SW 1271 (cell line): Measurements from ENCODE around the gene TENM4.

Experiments used
- DNase-seq, 2 experiments: peaks; one replicate each; lab custom pipeline; 2025; lab: John Stamatoyannopoulos, UW

Gene TENM4

DNA sequence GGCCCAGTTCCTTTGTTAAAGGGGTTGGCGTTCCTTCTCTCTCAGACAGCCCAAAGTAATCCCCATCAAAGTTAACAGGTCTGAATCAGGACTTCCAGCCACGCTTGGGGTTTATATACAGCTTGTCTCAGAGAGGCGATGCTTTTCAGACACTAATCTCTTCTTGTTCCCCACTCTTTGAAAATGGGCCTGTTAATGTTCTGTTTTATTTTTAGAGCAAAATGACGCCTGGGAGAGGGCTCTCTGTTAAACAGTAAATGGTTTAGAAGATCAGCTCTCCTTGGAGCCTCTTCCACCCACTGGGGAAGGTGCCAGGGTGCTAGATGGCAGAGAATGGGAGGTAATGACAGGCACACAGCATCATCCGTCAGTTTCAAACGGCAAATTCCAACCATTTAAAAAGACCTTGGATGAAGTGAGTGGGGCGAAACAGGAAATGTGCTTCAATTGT, 630.2 kb downstream of the TENM4 start:
- DNase-seq, result no peak

DNA sequence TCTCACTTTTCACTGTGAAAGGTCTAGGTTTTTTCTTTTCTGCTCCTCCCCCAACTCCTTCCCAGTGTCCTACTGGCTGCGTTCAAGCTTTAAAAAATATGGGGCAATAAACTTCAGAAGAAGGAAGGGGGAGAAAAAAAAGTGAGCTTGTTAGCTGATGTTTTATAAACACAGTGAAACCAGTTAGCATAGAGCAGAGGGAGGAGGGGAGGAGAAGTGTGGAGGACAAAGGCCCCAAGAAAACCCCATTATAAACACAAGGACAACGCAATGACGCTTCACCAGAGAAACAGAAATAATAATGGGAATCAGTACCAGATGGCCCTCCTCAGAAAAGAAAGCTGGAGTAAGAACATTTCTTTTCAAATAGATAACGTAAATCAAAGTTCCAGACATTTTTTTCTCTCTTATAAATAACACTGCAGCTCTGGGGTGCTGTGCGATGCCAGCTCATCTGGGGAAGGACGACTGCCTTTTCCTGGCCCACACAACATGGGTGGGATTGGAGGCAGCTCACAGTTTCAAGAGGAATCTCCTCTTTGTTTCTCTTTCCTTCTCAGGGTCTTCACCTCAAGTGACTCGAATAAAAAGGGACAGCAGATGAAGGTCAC, 630.8 kb downstream of the TENM4 start:
- DNase-seq, result no peak

DNA sequence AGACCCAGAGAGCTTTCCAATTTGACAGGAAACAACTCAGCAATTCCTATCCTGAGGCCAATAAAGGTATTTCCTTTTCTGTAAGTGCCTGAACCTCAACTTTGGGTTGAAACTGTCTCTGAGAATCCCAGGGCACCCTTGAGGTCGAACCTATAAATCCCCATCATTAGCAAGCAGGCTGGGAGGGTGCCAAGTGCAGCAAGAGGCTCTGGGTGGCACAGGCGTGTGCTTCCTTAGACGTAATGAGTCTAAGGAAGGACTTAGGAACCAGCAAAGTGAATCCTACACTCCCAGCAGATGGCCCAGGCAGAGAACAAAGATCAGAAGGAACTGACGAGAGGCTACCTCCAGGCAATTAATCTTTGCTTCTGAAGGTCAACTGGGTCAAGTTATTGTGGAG, 631.9 kb downstream of the TENM4 start:
- DNase-seq, result no peak

DNA sequence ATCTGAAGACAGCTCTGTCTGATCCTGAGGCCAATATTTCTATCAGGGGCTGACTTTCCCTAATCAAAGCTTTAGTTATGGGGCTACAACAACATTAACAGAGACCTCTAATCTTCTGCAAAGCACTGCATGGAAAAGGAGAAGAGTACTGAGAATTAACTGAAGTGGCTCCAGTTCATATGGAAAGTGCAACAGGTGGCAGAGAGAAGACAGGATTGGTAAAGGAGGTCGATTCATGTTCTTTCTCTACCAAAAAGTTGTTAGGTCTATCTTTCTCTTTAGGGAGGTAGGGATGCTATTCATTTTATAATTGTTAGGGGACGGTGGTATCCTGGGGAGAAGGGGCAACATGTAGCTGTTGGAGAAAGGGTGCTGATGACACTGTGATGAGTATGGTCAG, 633.5 kb downstream of the TENM4 start:
- DNase-seq, result no peak

DNA sequence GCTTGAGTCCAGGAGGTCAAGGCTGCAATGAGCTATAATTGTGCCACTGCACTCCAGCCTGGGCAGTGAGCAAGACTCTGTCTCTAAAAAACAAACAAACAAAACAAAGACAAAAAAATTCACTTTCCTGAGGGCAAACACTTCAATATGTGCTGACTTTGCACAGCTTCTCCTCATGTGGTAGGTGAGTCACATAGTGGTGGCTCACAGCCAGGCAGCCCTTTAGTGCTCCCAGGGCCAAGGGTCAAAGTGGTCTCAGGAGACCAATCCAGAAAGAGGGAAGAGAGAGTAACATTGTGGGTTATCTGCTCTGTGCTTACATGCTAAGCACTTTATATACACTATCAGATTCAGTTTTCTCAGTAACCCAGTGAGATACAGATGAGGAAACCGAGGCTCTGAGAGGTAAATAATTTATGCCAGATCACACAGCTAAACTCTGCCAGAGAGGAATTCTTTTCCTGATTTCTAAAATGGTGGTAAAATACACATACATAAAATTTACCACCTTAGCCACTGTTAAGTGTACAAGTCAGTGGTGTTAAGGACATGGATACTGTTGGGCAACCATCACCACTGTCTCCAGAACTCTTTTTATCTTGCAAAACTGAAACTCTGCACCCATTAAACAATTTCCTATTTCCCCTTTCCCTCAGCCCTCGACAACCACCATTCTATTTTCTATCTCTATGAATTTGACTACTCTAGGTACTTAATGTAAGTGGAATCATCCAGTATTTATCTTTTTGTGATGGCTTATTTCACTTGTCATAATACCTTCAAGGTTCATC, 634.4 kb downstream of the TENM4 start:
- no peak for DNase-seq

DNA sequence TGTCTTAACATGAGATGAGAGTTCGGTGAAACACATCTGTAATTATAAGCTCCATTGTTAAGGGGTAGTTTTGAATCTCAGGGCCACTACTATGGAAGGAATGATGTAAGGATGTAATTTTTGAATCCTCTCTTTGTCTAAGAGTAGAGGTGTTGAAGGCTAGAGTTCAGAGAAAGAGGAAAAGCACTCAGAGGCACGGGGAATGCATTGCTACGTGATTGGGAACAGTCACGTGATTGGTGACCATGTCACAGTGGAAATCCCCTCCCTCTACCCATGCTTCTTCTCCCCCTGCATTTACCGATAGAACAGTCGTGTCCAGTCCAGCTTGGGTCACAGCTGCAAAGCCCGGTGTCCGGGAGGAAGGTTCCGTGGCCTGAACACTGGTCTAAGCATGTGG, 635.8 kb downstream of the TENM4 start:
- DNase-seq, result no peak

DNA sequence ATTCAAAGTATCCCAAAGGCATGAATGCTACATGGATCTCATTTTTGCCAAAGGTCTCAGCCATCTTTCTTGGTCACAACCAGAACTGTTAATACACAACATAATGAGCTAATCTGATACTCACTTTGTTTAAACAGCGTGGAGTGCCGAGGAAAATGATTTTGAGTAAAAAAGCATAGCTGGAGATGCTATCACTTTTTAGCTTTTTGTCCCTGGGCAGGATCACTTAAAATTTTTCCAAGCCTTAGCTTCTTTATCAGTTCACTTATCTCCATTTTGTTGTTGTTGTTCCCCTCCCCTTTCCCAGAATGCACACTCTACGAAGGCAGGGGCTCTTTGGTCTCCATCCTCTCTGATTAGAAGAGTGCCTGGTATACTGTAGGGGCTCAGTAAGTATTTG, 636.8 kb downstream of the TENM4 start:
- DNase-seq, result no peak

DNA sequence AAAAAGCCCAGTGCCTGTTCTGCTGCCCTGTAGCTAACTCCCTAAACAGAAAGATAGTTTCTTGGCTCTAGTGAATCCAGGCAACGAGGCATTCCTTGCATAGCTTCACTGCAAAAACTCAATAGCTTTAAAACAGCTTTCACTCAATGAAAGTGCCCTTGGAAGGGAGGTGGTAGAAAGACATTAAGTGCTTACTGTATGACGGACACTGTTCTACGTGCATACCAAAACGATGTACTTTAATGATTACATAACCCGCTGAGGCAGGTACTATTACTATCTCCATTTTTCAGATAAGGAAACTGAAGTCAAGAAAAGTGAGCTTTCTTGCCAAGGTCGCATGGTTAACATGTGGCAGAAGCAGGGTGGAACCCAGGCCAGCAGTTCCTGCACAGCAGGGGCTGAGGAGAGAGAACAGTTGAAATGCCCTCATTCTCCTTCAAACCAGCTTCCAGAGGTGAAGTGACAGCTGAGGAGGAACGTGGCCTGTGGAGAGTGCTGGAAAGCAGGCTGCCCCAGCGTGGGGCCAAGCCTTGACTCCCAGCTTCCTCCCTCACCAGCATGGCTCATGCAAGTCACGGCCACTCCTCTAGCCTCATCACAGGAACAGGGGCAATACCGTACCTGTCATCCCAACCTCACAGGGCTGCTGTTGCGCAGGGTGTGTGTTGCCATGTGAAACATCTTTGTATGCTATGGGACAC, 638.6 kb downstream of the TENM4 start:
- DNase-seq, result no peak

DNA sequence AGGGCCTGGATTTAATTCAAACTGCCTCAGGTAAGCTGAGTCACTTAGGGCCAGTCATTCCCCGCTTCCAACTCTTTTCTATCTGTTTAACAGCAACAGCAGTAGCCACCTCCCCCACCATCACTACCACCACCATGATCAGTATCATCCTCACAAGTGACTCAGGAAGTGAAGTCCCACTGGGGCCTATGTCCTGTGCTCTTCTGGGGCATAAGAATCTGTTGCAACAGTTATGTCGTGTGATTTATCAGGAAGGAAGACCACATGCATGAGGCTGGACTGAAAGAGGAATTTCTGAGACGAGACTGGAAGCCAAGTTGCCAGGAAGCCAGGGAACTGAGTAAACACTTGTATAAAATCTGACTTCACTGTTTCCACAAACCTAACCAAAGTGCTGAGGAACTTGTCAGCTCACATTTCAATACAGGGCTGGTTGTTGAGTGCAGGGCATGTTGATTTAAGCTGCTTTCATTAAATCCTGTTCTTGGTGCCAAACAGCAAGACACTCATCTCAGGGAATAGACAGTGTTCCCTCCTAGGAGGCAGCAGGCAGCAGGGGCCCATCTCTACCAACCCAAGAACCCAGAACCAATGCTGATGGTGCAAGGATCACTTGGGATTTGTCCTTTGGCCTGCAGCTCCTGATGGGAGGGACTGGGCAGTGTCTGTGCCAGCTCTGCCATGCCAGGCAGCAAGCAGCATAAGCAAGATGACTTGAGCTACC, 639.5 kb downstream of the TENM4 start:
- DNase-seq, result no peak

DNA sequence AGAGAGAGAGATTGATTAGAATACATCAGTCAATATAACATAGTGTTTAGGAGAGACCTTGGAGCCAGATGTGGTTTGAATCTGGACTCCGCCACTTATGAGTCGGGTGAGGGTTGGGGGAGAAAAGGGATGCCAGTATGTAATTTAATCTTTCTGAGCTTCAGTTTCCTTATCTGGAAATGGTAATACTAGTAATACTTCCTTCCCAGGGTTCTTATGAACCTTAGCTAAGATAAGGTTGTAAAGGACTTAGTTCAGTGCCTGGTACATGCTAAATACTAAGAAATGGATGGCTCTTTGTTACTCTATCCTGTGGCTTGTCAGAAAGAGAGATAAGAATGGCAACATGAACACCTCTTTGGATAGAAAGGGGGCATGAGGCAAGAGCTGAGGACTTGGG, 640.1 kb downstream of the TENM4 start:
- no peak for DNase-seq

DNA sequence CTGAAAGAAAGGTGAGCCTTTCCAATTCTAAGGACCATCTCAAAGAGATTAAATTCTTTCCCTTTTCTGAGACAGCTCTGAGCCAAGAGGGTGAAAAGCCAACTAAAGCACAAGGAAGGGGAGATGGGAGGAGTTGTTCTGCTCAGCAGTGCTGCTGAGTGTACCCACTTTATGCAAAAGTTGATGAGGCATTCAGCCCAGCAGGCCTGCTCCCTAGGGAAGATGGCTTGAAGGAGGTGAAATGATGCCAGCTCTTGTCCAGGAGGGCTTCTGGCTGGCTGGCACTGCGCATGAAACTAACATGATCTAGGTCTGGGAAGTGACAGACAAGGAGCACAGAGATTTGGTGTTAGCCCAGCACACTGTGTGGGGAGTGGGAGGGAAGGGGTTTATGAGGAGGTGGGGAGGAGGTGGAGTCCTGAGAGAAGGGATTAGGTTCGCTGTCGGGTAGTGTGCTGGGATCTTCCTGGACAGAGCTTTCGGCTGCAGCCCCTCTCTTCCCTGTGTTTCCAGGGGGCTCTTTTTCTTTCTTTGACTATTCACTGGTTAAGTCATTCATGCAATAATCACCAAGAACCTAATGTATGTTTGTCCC, 640.6 kb downstream of the TENM4 start:
- DNase-seq, result no peak

DNA sequence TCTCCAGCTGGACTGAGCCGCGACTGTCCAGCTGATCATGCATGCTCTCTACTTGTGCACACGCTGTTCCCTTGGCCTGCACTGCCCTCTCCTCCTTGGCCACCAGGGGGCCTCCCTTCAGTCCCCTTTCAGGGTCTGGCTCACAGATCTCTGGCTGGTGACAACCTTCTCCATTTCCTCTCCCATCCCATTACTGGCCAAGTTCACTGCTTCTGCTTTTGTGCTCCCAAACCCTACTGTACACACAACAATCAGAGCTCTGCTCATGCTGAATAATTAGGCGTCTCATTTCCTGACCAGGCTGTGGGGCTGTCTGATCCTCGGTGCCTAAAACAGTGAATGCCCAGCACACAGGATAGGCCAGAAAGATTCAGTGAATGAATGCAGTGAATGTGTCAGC, 642.2 kb downstream of the TENM4 start:
- DNase-seq, result peak in 1 of 2 experiments; percentile 41

DNA sequence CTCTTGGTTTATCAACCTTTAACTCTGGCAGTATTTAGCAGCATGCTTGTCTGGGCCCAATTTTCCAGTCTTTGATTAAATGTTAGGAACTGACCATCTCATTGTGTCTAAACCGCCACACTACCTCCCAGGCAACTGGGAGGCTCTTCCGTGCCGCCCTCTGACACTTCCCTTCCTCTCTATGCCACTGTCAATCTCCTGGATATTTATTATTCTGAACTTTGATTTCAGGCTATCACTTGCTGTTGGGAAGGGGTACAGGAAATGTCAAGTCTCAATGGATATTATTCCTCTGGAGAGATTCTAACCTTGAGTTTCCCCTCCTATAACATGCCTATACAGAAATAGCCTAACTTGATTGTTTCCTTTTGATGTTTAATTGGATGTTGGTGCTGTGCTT, 643.3 kb downstream of the TENM4 start:
- DNase-seq, result no peak

DNA sequence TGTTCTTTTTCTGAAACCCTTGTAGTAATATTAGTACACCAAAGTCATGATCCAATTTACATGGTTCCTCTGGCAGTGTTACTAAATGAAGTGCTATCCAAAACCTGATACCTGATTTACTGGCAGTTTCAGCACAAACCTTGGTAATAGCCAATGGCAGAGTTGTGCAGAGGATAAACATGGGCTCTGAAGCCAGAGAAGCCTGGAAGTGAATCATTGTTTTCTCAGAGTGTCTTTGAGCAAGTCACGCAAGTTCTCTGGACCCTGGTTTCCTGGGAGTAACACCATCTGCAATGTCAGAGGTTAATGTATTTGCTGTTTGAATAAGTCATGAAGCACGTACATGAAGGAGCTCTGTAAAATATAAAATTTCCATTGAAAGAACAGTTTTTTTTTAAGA, 643.9 kb downstream of the TENM4 start:
- no peak for DNase-seq

DNA sequence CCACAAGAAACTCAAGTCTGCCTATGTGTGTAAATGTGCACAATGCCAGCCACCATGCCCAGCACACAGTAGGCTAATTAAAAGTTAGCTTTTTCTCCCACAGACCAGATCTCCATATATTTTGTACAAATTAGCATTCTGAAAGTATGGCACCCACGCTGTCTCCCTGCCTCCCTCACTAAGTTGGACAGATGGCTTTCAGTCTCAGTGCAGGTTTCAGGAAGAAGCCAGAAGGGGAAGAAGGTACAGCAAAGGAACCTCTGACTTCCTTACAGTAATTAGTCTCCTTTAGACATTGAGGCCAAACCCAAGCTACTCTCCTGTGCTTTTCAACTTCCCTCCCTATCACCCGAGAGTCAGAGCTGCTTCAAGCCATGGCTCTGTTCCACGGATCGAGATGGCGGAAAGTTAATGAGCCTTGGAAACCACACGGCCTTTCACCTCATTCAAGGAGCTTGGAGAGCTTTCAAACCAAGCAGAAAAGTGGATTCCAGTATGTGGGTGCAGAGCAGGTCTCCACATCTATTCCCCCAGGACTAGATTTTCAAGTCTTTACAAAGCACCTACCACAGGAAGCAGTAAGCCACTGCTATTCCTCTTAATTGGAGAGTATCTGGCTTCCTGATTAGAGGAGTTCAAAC, 645.1 kb downstream of the TENM4 start:
- DNase-seq, result no peak

DNA sequence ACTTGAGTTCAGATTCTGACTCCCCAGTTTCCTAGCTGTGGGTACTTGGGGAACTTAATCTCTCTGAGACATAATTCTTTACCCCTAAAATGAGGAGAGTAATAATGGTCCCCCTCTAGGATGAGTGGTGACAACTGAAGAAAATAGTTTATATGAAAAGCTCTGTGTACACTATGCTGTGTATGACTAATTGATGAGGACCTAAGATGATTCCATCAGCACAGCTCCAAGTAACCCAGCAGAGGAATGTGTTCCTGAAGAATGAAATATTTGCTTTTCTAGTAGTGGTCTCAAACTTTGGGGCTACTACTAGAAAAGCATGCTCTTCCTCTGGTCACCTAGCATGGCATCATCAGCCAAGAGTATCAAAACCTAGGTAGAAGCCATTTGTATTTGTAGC, 648.9 kb downstream of the TENM4 start:
- DNase-seq, result no peak

DNA sequence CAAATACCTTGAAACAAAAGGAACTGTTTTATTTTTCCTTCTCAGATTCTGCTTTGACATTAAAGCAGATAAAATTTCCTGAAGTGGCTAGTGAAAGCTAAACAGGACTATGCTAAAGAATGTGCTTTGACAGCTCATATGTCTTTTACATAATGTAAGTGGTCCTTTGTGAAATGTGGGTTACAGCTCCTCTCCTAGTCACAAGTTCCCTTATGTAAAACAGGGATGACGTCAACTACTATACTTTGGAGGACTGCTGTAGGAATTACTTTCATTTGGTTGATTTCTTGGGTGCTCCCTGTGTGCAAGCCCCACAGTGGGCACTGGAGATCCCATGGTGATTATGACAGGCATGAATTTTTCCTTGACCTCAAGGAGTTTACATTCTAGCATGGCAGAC, 649.6 kb downstream of the TENM4 start:
- no peak for DNase-seq

DNA sequence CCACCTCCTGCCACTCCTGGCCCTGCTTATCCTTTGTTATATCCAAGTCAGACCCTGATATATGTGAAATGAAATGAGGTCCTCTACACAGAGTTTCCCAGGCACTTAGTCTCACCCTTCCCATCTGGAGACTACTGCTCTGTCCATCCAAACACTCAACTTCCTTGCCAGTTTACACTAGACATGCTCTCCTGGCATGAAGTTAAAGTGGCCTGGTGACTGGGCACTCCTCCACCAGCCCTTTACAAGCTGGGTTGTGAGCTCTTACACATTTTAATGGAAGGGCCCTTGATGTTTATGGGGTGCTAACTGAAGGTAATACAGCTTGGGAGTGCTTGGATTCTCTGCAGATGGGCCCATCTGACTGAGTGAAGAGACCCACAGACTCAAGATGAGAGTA, 650.0 kb downstream of the TENM4 start:
- DNase-seq, result no peak

DNA sequence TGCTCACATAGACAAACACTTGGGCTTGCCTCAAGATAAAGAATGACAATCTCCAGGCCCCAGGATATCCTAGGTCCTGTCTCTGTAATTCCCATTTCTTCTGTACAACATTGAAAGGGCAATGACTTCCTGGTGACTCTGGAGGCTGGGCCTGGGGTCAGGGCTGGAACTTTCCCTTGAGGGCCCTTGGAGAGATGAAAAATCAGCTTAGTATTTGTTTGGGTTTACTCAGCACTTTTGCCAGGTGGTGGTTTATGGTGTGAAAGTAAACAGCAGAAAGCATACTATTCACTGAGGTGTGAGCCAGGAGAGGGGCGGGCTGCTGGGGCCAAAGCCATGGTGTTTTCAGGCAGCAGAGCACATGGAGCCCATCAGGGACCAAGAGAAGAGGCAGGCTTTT, 651.5 kb downstream of the TENM4 start:
- DNase-seq, result no peak

DNA sequence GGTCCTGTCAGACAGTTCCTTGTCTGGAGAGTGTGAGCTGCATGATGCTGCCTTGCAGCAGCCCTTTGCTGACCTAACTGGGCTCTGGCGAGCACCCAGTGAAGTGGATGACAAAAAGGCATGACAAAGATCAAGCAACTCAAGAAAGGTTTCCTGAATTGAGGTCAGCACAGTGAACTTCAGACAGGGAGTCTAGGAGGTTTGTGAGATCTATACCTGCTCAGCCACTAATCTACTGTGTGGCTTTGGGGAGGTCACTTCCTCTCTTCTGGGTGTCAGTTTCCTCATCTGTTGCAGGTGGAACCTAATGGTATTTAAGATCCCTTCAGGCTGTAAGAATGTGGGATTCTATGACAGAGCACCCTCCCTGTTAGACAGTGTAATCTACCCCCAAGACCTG, 652.3 kb downstream of the TENM4 start:
- DNase-seq, result no peak

DNA sequence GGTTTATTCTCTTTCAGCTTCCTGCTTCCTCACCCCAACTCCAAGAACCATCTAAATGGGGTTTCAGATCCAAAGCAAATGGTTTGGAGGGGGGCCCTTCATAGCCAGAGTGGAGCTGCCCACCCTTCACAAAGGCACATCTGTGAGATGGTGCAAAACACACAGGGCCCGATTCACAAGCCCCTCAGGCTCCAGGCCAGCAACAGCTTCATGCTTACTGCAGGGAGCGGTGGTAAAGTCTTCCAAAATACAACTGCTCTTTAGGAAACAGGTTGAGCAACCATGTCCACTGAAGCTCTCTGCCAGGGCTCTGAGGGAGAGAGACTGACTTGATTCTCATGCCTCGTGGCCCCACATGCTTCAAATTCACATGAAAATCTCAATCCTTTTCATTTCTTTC, 653.1 kb downstream of the TENM4 start:
- no peak for DNase-seq

DNA sequence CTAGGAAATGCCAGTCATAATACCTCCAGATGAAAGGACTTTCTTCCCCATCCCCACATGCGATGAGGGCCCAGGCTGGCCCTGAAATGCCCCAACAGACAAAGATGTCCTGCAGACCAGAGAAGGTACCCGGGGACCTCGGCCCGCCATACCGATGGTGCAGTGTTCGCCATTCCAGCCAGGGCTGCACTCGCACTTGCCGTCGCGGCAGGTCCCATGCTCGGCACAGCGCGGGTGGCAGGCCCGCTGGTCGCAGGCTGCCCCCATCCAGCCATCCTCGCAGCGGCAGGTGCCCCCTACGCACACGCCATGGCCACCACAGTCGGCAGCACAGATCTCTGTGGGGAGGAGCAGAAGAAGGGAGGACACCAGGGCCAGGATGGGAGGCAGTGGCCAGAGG, 654.1 kb downstream of the TENM4 start:
- no peak for DNase-seq
